Natural killer cell treated with Interleukin-12 subunit alpha and Interleukin-12 subunit beta and Interleukin-15 and Interleukin-18, amount 100 ng/mL, for 72 hours (primary cell): ENCODE measurements around the gene RPTN. TPM values are rescaled to one million over a fixed set of nuclear protein-coding genes. Genes with fewer than 3 reads are reported as not detected.

Source experiments
- ATAC-seq, 2 donors: fragments of 150-1000 bp; cut with Tn5 transposase in 1 of 2; sonication (Bioruptor Pico), chemical (Tn5 transposase) in 1 of 2; 2 replicates each; pipeline ENCODE4 v1.10.0; 2021
- DNase-seq: peaks from one replicate; pipeline ENCODE4 v3.0.0; 2022; ENCODE audit warnings: low spot score
- H3K27ac Mint-ChIP-seq, 2 donors: 1 replicate in 1 of 2; 2 replicates in 1 of 2; pipeline ENCODE4 v1.8.0; 2022; ENCODE audit warnings: mixed read lengths in 2 of 2, mild to moderate bottlenecking in 1 of 2, moderate library complexity in 1 of 2
- H3K27me3 Mint-ChIP-seq, 2 donors: 1 replicate in 1 of 2; 2 replicates in 1 of 2; pipeline ENCODE4 v1.8.0; 2022; ENCODE audit warnings: mixed read lengths in 2 of 2
- H3K36me3 Mint-ChIP-seq: one replicate; pipeline ENCODE4 v1.8.0; 2022; ENCODE audit warnings: mixed read lengths
- H3K4me1 Mint-ChIP-seq, 2 donors: 1 replicate in 1 of 2; 2 replicates in 1 of 2; pipeline ENCODE4 v1.8.0; 2022; ENCODE audit warnings: low read depth in 2 of 2, mixed read lengths in 2 of 2, mild to moderate bottlenecking in 1 of 2
- H3K4me3 Mint-ChIP-seq: one replicate; pipeline ENCODE4 v1.8.0; 2022; ENCODE audit warnings: mixed read lengths
- H3K9me3 Mint-ChIP-seq: 2 replicates; pipeline ENCODE4 v1.8.0; 2022; ENCODE audit warnings: mixed read lengths
- total RNA-seq, 2 donors: library from RNA; stranded (reverse); gene quantifications; one replicate each; pipeline ENCODE4 v1.2.3, GENCODE V29; 2022

Gene RPTN
- total RNA-seq: not detected

- H3K27ac Mint-ChIP-seq: no peak within 1 kb of the TSS
These were observed at the start of gene RPTN for GRCh38 chr1:152159144-152159543. Gene RPTN (minus strand): TSS chr1:152159228. CDS start chr1:152157889, 1,339 bp downstream.

GRCh38 chr1:152198982-152199381, 40.0 kb upstream of the RPTN start:
- DNase-seq (no peak), ATAC-seq (no peak)
- Mint-ChIP-seq H3K27ac (no peak overlapping the region), H3K4me3 (no peak overlapping the region), H3K9me3 (no peaks in the 10 kb centered on the region), H3K36me3 (no peaks in the 10 kb centered on the region), H3K27me3 (peaks cover 14 to 15% of the 10 kb centered on the region in 2 donors), H3K4me1 (no peaks in the 10 kb centered on the region)

More at GRCh38 chr1:152159144-152159543, at the start of gene RPTN:
- Mint-ChIP-seq H3K4me3 (no peak within 1 kb of the TSS), H3K36me3 (no peaks in the 10 kb centered on the region), H3K9me3 (no peaks in the 10 kb centered on the region), H3K4me1 (no peaks in the 10 kb centered on the region), H3K27me3 (peaks cover 5 to 9% of the 10 kb centered on the region in 2 donors)
- DNase-seq: no peak
- ATAC-seq: no peak

- no peaks in the 10 kb centered on the region for H3K36me3 Mint-ChIP-seq
- no peaks in the 10 kb centered on the region for H3K4me1 Mint-ChIP-seq
- H3K27me3 Mint-ChIP-seq: peaks cover 14 to 15% of the 10 kb centered on the region in 2 donors
- H3K4me3 Mint-ChIP-seq: no peak overlapping the region
- DNase-seq (no peak), ATAC-seq (no peak)
- H3K9me3 Mint-ChIP-seq: no peaks in the 10 kb centered on the region
- H3K27ac Mint-ChIP-seq: no peak overlapping the region
These were observed 38.4 kb upstream of the RPTN start for GRCh38 chr1:152197361-152197941.

- Mint-ChIP-seq H3K9me3 (no peaks in the 10 kb centered on the region), H3K27ac (no peak overlapping the region), H3K27me3 (peaks cover 0 to 12% of the 10 kb centered on the region in 2 donors), H3K4me1 (peaks cover 5 to 12% of the 10 kb centered on the region in 2 donors), H3K4me3 (no peak overlapping the region), H3K36me3 (no peaks in the 10 kb centered on the region)
- DNase-seq: no peak
- ATAC-seq: no peak
These were observed 32.7 kb upstream of the RPTN start for GRCh38 chr1:152191711-152192110.

GRCh38 chr1:152191260-152191659, 32.2 kb upstream of the RPTN start:
- H3K36me3 Mint-ChIP-seq: no peaks in the 10 kb centered on the region
- H3K9me3 Mint-ChIP-seq: no peaks in the 10 kb centered on the region
- no peak for ATAC-seq
- DNase-seq: no peak
- no peak overlapping the region for H3K27ac Mint-ChIP-seq
- peaks cover 5 to 12% of the 10 kb centered on the region in 2 donors for H3K4me1 Mint-ChIP-seq
- H3K4me3 Mint-ChIP-seq: no peak overlapping the region
- H3K27me3 Mint-ChIP-seq: peaks cover 0 to 12% of the 10 kb centered on the region in 2 donors

- DNase-seq (no peak), ATAC-seq (no peak)
- peaks cover 0 to 12% of the 10 kb centered on the region in 2 donors for H3K27me3 Mint-ChIP-seq
- no peak overlapping the region for H3K4me3 Mint-ChIP-seq
- H3K36me3 Mint-ChIP-seq: no peaks in the 10 kb centered on the region
- no peaks in the 10 kb centered on the region for H3K9me3 Mint-ChIP-seq
- peaks cover 5 to 12% of the 10 kb centered on the region in 2 donors for H3K4me1 Mint-ChIP-seq
- no peak overlapping the region for H3K27ac Mint-ChIP-seq
These were observed 31.6 kb upstream of the RPTN start for GRCh38 chr1:152190589-152190988.

GRCh38 chr1:152189657-152190442, 30.8 kb upstream of the RPTN start:
- H3K4me3 Mint-ChIP-seq: peak overlapping the region; percentile 82
- H3K27ac Mint-ChIP-seq: peak overlapping the region in 1 of 2 donors; percentile 20
- H3K9me3 Mint-ChIP-seq: no peaks in the 10 kb centered on the region
- H3K36me3 Mint-ChIP-seq: no peaks in the 10 kb centered on the region
- DNase-seq: peak; percentile 66
- peak in 1 of 2 donors; percentile 66 for ATAC-seq
- H3K4me1 Mint-ChIP-seq: peaks cover 5 to 12% of the 10 kb centered on the region in 2 donors
- H3K27me3 Mint-ChIP-seq: peaks cover 0 to 15% of the 10 kb centered on the region in 2 donors

- ATAC-seq: peak; percentile 56 to 70
- peak; percentile 75 for DNase-seq
- Mint-ChIP-seq H3K27ac (peak overlapping the region; percentile 30 to 61), H3K4me3 (peak overlapping the region; percentile 82), H3K9me3 (no peaks in the 10 kb centered on the region), H3K27me3 (peaks cover 5 to 22% of the 10 kb centered on the region in 2 donors), H3K4me1 (peaks cover 5 to 12% of the 10 kb centered on the region in 2 donors), H3K36me3 (no peaks in the 10 kb centered on the region)
These were observed 29.9 kb upstream of the RPTN start for GRCh38 chr1:152188673-152189591.

GRCh38 chr1:152186556-152187285, 27.7 kb upstream of the RPTN start:
- DNase-seq: no peak
- H3K36me3 Mint-ChIP-seq: no peaks in the 10 kb centered on the region
- no peak for ATAC-seq
- H3K4me3 Mint-ChIP-seq: no peak overlapping the region
- peaks cover 6 to 23% of the 10 kb centered on the region in 2 donors for H3K27me3 Mint-ChIP-seq
- H3K9me3 Mint-ChIP-seq: no peaks in the 10 kb centered on the region
- H3K4me1 Mint-ChIP-seq: peaks cover 5 to 12% of the 10 kb centered on the region in 2 donors
- H3K27ac Mint-ChIP-seq: no peak overlapping the region

GRCh38 chr1:152185544-152186391, 26.7 kb upstream of the RPTN start:
- DNase-seq (peak; percentile 70), ATAC-seq (peak; percentile 55 to 73)
- Mint-ChIP-seq H3K27me3 (peaks cover 6 to 16% of the 10 kb centered on the region in 2 donors), H3K4me1 (peaks cover 5 to 12% of the 10 kb centered on the region in 2 donors), H3K4me3 (no peak overlapping the region), H3K36me3 (no peaks in the 10 kb centered on the region), H3K9me3 (no peaks in the 10 kb centered on the region), H3K27ac (no peak overlapping the region)

- peaks cover 6 to 14% of the 10 kb centered on the region in 2 donors for H3K27me3 Mint-ChIP-seq
- H3K4me3 Mint-ChIP-seq: no peak overlapping the region
- H3K9me3 Mint-ChIP-seq: no peaks in the 10 kb centered on the region
- no peak overlapping the region for H3K27ac Mint-ChIP-seq
- no peak for DNase-seq
- H3K36me3 Mint-ChIP-seq: no peaks in the 10 kb centered on the region
- H3K4me1 Mint-ChIP-seq: no peaks in the 10 kb centered on the region
- ATAC-seq: peak in 1 of 2 donors; percentile 69
These were observed 23.9 kb upstream of the RPTN start for GRCh38 chr1:152182944-152183361.

GRCh38 chr1:152182431-152182830, 23.4 kb upstream of the RPTN start:
- H3K4me3 Mint-ChIP-seq: no peak overlapping the region
- peaks cover 6 to 14% of the 10 kb centered on the region in 2 donors for H3K27me3 Mint-ChIP-seq
- no peak overlapping the region for H3K27ac Mint-ChIP-seq
- no peaks in the 10 kb centered on the region for H3K36me3 Mint-ChIP-seq
- H3K9me3 Mint-ChIP-seq: no peaks in the 10 kb centered on the region
- ATAC-seq (no peak), DNase-seq (no peak)
- no peaks in the 10 kb centered on the region for H3K4me1 Mint-ChIP-seq
